ENCODE results near the gene CACHD1.

DNA sequence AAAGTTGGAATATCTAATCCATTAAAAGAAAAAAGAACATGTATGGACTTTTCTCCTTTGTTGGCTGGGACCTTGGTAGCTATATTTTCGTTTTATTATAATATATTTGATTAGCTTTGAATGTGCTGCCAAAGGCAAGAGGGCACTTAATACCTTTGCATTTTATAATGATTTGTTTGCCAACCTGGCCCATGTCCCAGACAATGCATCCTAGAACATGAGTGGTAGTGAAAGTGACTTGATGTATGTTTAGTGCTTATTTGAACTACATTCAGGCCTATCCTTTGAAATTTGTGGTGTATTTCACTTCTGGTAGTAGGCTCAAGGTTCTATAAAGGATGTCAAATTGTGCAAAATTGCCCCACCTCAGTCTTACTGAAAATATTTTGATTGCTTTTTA, 25.9 kb downstream of the CACHD1 start:
- no peak for TF ChIP-seq POLR2A (IDR thresholded peaks at IDR 0.05; ENCODE audit: low read length)
- no peak for TF ChIP-seq GATA1 (IDR thresholded peaks at IDR 0.05; ENCODE audit: low read depth, low read length)

All from erythroblast (primary cell).